WTC11 (cell line): ENCODE results near the gene SH3BGRL.

Source experiments
- CTCF ChIP-seq: fragments of 200-600 bp; IDR thresholded peaks from 2 replicates; pipeline ENCODE4 v1.8.0; 2022; ENCODE audit warnings: antibody characterized with exemption
- MAX ChIP-seq: sonication (generic); formaldehyde crosslinking; IDR thresholded peaks from 2 replicates; pipeline ENCODE4 v1.8.0; 2022; ENCODE audit warnings: mild to moderate bottlenecking, missing genetic modification reagents

DNA sequence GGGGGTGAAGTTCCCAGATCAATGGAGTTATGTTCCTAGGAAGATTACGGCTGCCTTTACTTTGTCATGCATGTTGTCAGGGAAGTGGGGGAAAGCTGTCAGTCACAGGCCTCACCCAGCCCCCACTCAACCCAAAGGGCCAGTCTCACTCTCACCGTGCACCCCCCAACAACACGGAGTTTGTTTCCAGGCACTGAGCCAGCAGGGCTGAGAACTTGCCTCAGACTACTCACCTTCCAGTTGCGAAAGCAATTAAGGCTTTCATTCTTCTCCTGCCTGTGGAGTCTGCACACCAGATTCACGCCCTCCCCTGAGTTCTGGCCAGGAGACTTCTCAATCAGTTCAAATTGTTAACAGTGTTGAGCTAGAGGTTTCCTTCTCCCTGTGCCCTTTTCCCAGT, 114.3 kb downstream of the SH3BGRL start:
- no peak for TF ChIP-seq CTCF
- no peak for TF ChIP-seq MAX
